ENCODE data around the gene GALNT14. TPM values are rescaled to one million over a fixed set of nuclear protein-coding genes. Genes with fewer than 3 reads are reported as not detected.

Gene GALNT14
- total RNA-seq, 1 experiment from 2014 or later = 2.7 TPM

GRCh38 chr2:30986231-30986580, 152.0 kb downstream of the GALNT14 start:
- H3T11ph ChIP-seq (ENCODE audit: low read length) = no peak overlapping the region

More at GRCh38 chr2:30986231-30986580, 152.0 kb downstream of the GALNT14 start:
- Mint-ChIP-seq H3K9me3 (no peaks in the 10 kb centered on the region), H3K4me1 (peaks cover 32 to 34% of the 10 kb centered on the region in 2 experiments), H3K4me3 (no peak overlapping the region), H3K36me3 (ENCODE audit: insufficient read depth in 1 of 3, low read depth in 3 of 3) (no peaks in the 10 kb centered on the region; a peak in 1 of 7 replicates), H3K27me3 (ENCODE audit: low read depth) (peaks cover 3% of the 10 kb centered on the region), H3K27ac (no peak overlapping the region)
- H3K14ac ChIP-seq (ENCODE audit: insufficient read depth, low read length) = no peak overlapping the region
- no peak overlapping the region for H2AK5ac ChIP-seq (ENCODE audit: insufficient read length, low read length)
- no peak overlapping the region for H2BK20ac ChIP-seq (ENCODE audit: low read depth, low read length, poor library complexity, severe bottlenecking)
- H4K8ac ChIP-seq (replicated peaks; ENCODE audit: insufficient read length, low read depth, low read length) = no peak overlapping the region
- no peak overlapping the region for H3K56ac ChIP-seq (ENCODE audit: insufficient read length, low read depth, low read length)
- H2AFZ ChIP-seq (ENCODE audit: low read length) = no peak overlapping the region
- H3K18ac ChIP-seq (ENCODE audit: insufficient read length, low read depth, low read length) = no peak overlapping the region
- no peaks in the 10 kb centered on the region; the same call in 1 of the 2 replicates for H3K4me1 ChIP-seq (ENCODE audit: insufficient read depth, low read length)
- no peaks in the 10 kb centered on the region for H3K79me1 ChIP-seq (ENCODE audit: insufficient read depth, low read depth, low read length, poor library complexity, severe bottlenecking)
- no peak for TF ChIP-seq CTCF (conservative IDR thresholded peaks at IDR 0.05)
- no CpG with 5 or more reads among the region's 5 CpGs for WGBS (ENCODE audit: extremely low coverage, insufficient read length, low lambda C conversion rate)
- H3K27me3 ChIP-seq (ENCODE audit: insufficient read depth, low read length) = no peaks in the 10 kb centered on the region
- no peak overlapping the region for H2BK15ac ChIP-seq (ENCODE audit: low read depth, low read length)
- no peak overlapping the region for H4K91ac ChIP-seq (ENCODE audit: insufficient read length, low read depth, low read length)
- no peak overlapping the region for H3K4me2 ChIP-seq (ENCODE audit: insufficient read depth, insufficient read length, low read length)
- no peak overlapping the region for H2BK5ac ChIP-seq (ENCODE audit: insufficient read length, low read length)
- H3K23me2 ChIP-seq (ENCODE audit: insufficient read length, low read depth, low read length, poor library complexity, severe bottlenecking) = no peaks in the 10 kb centered on the region
- no peaks in the 10 kb centered on the region for H3K9me3 ChIP-seq (ENCODE audit: control insufficient read depth, low read depth, low read length)
- no peak overlapping the region for H3K9ac ChIP-seq (ENCODE audit: extremely low read depth, insufficient read length, low read length)
- no peak overlapping the region for H2BK120ac ChIP-seq (ENCODE audit: low read depth, low read length, poor library complexity, severe bottlenecking)
- H4K20me1 ChIP-seq (ENCODE audit: control insufficient read depth, insufficient read depth, insufficient read length) = no peaks in the 10 kb centered on the region
- no peak overlapping the region for H3K23ac ChIP-seq (ENCODE audit: insufficient read length, low read depth, low read length)
- DNase-seq = no peak
- no peak overlapping the region for H3K4ac ChIP-seq (ENCODE audit: low read depth, low read length)
- no peak overlapping the region for H2BK12ac ChIP-seq (ENCODE audit: insufficient read length, low read depth, low read length)
- H3K27ac ChIP-seq (ENCODE audit: insufficient read length, low read depth, low read length) = no peak overlapping the region
- H3K79me2 ChIP-seq (ENCODE audit: insufficient read depth, low read length) = no peaks in the 10 kb centered on the region
- no peak overlapping the region for H4K5ac ChIP-seq (ENCODE audit: insufficient read length, low read depth, low read length)

All from H9 (cell line).